SJCRH30 (cell line): ENCODE results near the gene TTLL12. TPM values are rescaled to one million over a fixed set of nuclear protein-coding genes. Genes with fewer than 3 reads are reported as not detected.
A peak's percentile ranks its signal among the peaks of the same experiment; 100 is the strongest.

Experiments used
- DNase-seq, 2 experiments: peaks; one replicate each; pipeline ENCODE4 v3.0.0-alpha.2; 2015 to 2020
- H3K27ac ChIP-seq: fragments of 250-450 bp; sonication (Bioruptor Pico); 2 replicates; pipeline ENCODE4 v1.5.1; 2020; ENCODE audit warnings: mild to moderate bottlenecking, moderate library complexity
- H3K27me3 ChIP-seq: fragments of 250-450 bp; sonication (Bioruptor Pico); 2 replicates; pipeline ENCODE4 v1.5.1; 2020; ENCODE audit warnings: mild to moderate bottlenecking, moderate library complexity
- H3K36me3 ChIP-seq: fragments of 250-450 bp; sonication (Bioruptor Pico); 2 replicates; pipeline ENCODE4 v1.5.1; 2020; ENCODE audit warnings: mild to moderate bottlenecking, moderate library complexity
- H3K4me1 ChIP-seq: fragments of 250-450 bp; sonication (Bioruptor Pico); 2 replicates; pipeline ENCODE4 v1.5.1; 2020; ENCODE audit warnings: mild to moderate bottlenecking, moderate library complexity
- H3K4me3 ChIP-seq: fragments of 250-450 bp; sonication (Bioruptor Pico); 2 replicates; pipeline ENCODE4 v1.5.1; 2020; ENCODE audit warnings: mild to moderate bottlenecking, moderate library complexity
- H3K9me3 ChIP-seq: fragments of 250-450 bp; sonication (Bioruptor Pico); replicated peaks from 2 replicates; pipeline ENCODE4 v1.5.1; 2020; ENCODE audit warnings: mild to moderate bottlenecking, moderate library complexity
- total RNA-seq: library from RNA; depleted of rRNA; stranded (reverse); fragments of >200 nt; shearing (Covaris generic); gene quantifications from 2 replicates; pipeline ENCODE4 v1.2.3, GENCODE V29; 2014; rRNA removed

TTLL12 gene
- total RNA-seq, 1 experiment from 2014 or later = 70.3 TPM

DNA sequence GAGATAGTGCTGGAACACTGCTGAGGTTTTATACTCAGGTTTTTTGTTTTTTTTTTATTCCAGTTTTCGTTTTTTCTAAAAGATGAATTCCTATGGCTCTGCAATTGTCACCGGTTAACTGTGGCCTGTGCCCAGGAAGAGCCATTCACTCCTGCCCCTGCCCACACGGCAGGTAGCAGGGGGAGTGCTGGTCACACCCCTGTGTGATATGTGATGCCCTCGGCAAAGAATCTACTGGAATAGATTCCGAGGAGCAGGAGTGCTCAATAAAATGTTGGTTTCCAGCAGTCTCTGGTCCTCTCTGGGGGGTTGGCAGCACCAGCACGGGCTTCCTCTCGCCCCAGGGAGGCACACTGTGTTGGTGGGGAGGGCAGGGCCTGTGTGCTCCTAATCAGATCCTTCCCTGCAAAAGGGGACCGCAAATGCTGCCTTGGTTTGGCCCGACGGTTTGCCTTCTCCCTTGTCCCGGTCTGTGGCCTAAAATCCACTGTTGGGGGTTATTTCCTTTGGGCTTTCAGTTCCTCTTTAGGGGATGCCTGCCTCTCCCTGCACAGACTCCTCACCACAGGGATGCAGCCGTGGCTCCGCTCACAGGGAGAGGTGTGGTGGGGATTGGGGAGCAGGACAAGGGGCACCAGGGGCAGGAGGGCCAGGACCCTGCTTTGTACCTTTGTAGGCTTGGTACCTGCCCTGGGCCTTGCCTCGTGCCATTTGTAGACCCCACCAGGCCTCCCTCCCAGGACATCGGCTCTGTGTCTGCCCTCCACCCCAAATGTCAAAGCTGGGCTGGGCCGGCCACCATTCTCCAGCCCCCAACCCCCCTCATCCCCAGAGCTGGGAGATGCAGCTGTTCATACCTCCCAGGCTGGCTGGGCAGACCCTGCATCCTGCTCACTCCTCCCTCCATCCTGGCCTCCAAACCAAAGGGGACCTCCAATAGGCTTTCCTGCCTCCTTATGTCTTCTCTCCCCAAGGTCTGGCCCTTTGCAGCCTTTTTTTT is 57.2 kb downstream of the TTLL12 start:
- H3K27ac ChIP-seq = no peak overlapping the region
- H3K4me1 ChIP-seq = peaks cover 20% of the 10 kb centered on the region
- peak; percentile 57 to 63 for DNase-seq
- no peak overlapping the region for H3K4me3 ChIP-seq
- H3K36me3 ChIP-seq = peaks cover 5% of the 10 kb centered on the region
- no peaks in the 10 kb centered on the region for H3K9me3 ChIP-seq
- H3K27me3 ChIP-seq = no peaks in the 10 kb centered on the region

GRCh38 chr22:43128928-43129424 is 58.0 kb downstream of the TTLL12 start:
- peak; percentile 63 to 65 for DNase-seq
- no peak overlapping the region for H3K4me3 ChIP-seq
- no peaks in the 10 kb centered on the region for H3K36me3 ChIP-seq
- H3K4me1 ChIP-seq = peaks cover 20% of the 10 kb centered on the region
- no peaks in the 10 kb centered on the region for H3K9me3 ChIP-seq
- no peaks in the 10 kb centered on the region for H3K27me3 ChIP-seq
- H3K27ac ChIP-seq = no peak overlapping the region

GRCh38 chr22:43128116-43128515 is 58.8 kb downstream of the TTLL12 start:
- H3K4me1 ChIP-seq = peaks cover 20% of the 10 kb centered on the region
- H3K9me3 ChIP-seq = no peaks in the 10 kb centered on the region
- H3K27me3 ChIP-seq = no peaks in the 10 kb centered on the region
- no peak for DNase-seq
- H3K36me3 ChIP-seq = no peaks in the 10 kb centered on the region
- no peak overlapping the region for H3K4me3 ChIP-seq
- H3K27ac ChIP-seq = no peak overlapping the region

- H3K27ac ChIP-seq = no peak overlapping the region
- H3K4me1 ChIP-seq = peaks cover 20% of the 10 kb centered on the region
- no peak for DNase-seq
- H3K9me3 ChIP-seq = no peaks in the 10 kb centered on the region
- H3K4me3 ChIP-seq = no peak overlapping the region
- no peaks in the 10 kb centered on the region for H3K36me3 ChIP-seq
- no peaks in the 10 kb centered on the region for H3K27me3 ChIP-seq
These were observed 59.6 kb downstream of the TTLL12 start for GRCh38 chr22:43127166-43127908.

DNA sequence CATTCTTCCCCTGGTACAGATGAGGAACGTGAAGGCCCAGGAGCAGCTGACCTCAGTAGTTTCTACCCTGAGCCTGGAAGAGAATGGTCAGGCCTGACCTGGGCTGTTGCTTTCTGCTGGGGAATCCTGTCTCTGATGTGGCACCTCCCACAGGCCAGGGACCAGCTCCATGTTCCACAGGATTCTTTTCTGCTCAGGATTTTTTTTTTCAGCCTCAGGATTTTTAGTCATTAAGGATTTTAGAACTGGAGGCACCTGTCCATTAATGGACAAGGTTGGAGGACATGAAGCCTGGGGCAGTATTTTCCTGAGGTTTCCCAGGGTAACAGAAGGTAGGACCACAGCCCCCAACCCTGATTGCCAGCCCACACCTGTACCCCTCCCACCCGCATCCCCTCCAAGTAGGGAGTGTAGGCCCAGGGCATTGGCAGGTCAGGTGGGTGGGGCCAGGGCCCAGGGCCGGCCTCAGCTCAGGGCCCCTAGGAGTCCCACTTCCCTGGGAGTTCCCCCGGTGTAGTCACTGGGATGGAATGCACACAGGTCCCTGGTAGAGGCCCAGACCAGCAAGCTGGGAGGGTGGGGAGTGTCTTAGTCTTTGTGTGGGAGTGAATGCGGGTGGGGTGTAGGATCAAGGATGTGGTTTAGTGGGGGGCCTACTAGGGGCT is 60.3 kb downstream of the TTLL12 start:
- DNase-seq = peak in 1 of 2 experiments; percentile 33
- peaks cover 20% of the 10 kb centered on the region for H3K4me1 ChIP-seq
- no peaks in the 10 kb centered on the region for H3K9me3 ChIP-seq
- H3K36me3 ChIP-seq = no peaks in the 10 kb centered on the region
- H3K4me3 ChIP-seq = no peak overlapping the region
- no peaks in the 10 kb centered on the region for H3K27me3 ChIP-seq
- H3K27ac ChIP-seq = no peak overlapping the region

DNA sequence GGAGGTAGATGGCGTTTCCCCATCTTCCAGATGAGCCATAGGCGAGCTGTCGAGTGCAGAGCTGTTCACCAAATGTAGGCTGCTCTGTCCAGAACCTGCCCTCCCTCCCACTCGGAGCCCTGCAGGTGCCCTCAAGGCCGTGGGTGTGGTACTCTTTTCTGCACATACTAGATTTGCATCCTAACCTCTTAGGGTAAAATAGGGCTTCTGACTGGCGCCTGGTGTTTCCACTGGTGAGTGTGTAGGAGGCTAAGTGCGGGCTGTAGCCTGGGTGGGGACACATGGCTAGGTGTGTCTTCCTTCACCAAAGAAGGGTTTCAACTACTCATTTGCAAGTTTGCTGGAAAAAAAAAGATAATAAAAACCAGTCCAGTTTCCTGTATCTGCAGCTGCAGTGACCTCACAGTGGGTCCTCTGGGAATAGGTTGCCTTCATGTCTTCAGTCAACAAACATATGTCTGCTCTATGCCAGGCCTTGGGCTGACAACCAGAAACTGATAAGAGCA is 67.9 kb downstream of the TTLL12 start:
- Histone ChIP-seq H3K27ac (no peak overlapping the region), H3K4me3 (no peak overlapping the region), H3K27me3 (peaks cover 10% of the 10 kb centered on the region; the same call in 1 of the 2 replicates), H3K4me1 (no peaks in the 10 kb centered on the region), H3K9me3 (no peaks in the 10 kb centered on the region), H3K36me3 (no peaks in the 10 kb centered on the region)
- DNase-seq = no peak

- Histone ChIP-seq H3K4me1 (no peaks in the 10 kb centered on the region), H3K27ac (no peak overlapping the region), H3K27me3 (peaks cover 10% of the 10 kb centered on the region; the same call in 1 of the 2 replicates), H3K4me3 (no peak overlapping the region), H3K9me3 (no peaks in the 10 kb centered on the region), H3K36me3 (no peaks in the 10 kb centered on the region)
- no peak for DNase-seq
These were observed 68.7 kb downstream of the TTLL12 start for GRCh38 chr22:43118024-43118849.

GRCh38 chr22:43116932-43117331 is 70.0 kb downstream of the TTLL12 start:
- Histone ChIP-seq H3K27me3 (peaks cover 21% of the 10 kb centered on the region), H3K36me3 (no peaks in the 10 kb centered on the region), H3K27ac (no peak overlapping the region), H3K4me1 (no peaks in the 10 kb centered on the region), H3K9me3 (no peaks in the 10 kb centered on the region), H3K4me3 (no peak overlapping the region)
- DNase-seq = no peak

Other genes starting within 250 kb of the TTLL12 start
- gene PACSIN2, start 172.0 kb downstream of the TTLL12 start, total RNA-seq = 78.3 and 78.5 TPM in 2 replicates
- gene TTLL1, start 97.7 kb downstream of the TTLL12 start, total RNA-seq = 2.8 and 2.9 TPM in 2 replicates
- gene BIK, start 76.4 kb downstream of the TTLL12 start, total RNA-seq = 0.14 TPM in 1 of 2 replicates, not detected in the other
- 19.7 and 20.8 TPM in 2 replicates for gene MCAT, start 43.7 kb downstream of the TTLL12 start, total RNA-seq
- 0.89 and 1.9 TPM in 2 replicates for gene TSPO, start 35.6 kb downstream of the TTLL12 start, total RNA-seq
- gene SCUBE1, start 156.2 kb upstream of the TTLL12 start, total RNA-seq = 11.0 and 13.7 TPM in 2 replicates
- not detected in 2 replicates for gene MPPED1, start 224.9 kb upstream of the TTLL12 start, total RNA-seq